ENCODE data around the gene UNG.

DNA sequence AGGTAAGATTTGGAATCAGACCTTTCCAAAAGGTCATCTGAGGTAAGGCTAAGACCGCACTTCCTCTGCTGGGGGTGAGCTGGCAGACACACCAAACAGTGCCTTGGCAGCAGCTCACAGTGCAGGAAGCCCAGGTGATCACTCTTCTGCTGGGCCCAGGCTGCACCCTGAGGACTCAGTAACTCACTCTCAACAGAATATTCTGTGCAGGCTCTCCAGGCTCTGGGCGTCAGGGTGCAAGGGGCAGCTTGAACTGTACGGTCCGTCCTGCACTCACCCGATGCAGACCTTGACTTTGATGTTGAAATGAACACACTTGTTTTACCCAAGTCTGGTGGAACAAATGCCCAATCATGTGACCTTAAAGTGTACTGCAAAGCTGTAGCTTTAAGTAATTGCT is 10.1 kb upstream of the UNG start:
- TF ChIP-seq, protein P1, sequence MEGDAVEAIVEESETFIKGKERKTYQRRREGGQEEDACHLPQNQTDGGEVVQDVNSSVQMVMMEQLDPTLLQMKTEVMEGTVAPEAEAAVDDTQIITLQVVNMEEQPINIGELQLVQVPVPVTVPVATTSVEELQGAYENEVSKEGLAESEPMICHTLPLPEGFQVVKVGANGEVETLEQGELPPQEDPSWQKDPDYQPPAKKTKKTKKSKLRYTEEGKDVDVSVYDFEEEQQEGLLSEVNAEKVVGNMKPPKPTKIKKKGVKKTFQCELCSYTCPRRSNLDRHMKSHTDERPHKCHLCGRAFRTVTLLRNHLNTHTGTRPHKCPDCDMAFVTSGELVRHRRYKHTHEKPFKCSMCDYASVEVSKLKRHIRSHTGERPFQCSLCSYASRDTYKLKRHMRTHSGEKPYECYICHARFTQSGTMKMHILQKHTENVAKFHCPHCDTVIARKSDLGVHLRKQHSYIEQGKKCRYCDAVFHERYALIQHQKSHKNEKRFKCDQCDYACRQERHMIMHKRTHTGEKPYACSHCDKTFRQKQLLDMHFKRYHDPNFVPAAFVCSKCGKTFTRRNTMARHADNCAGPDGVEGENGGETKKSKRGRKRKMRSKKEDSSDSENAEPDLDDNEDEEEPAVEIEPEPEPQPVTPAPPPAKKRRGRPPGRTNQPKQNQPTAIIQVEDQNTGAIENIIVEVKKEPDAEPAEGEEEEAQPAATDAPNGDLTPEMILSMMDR (IDR thresholded peaks at IDR 0.05): no peak
- TF ChIP-seq EP300 (IDR thresholded peaks at IDR 0.05) (no peak), POLR2A (IDR thresholded peaks at IDR 0.05) (no peak)

Measured in stomach (tissue), 4 donors.